ENCODE measurements around the gene SERPINB12.

- TF ChIP-seq POLR2A (IDR thresholded peaks at IDR 0.05; ENCODE audit: insufficient read depth in 1 of 2, low read depth in 2 of 2, low read length in 2 of 2) (no peak), SALL1 (CRISPR knock-in tag; IDR thresholded peaks at IDR 0.05) (no peak), CTCF (CRISPR knock-in tag; IDR thresholded peaks at IDR 0.05) (no peak), CBX2 (IDR thresholded peaks at IDR 0.05; ENCODE audit: low read depth, low read length) (no peak), CBX2 (CRISPR knock-in tag; IDR thresholded peaks at IDR 0.05; ENCODE audit: low read depth) (no peak), SMC3 (IDR thresholded peaks at IDR 0.05; ENCODE audit: low read length) (no peak), FOXJ3 (CRISPR knock-in tag; IDR thresholded peaks at IDR 0.05; ENCODE audit: borderline replicate concordance) (no peak), GABPB1 (CRISPR knock-in tag; IDR thresholded peaks at IDR 0.05) (no peak), SOX6 (IDR thresholded peaks at IDR 0.05) (no peak), SOX6 (CRISPR knock-in tag; IDR thresholded peaks at IDR 0.05) (no peak), RAD21 (CRISPR knock-in tag; IDR thresholded peaks at IDR 0.05) (no peak)
These were observed 2.2 kb upstream of the SERPINB12 start for GRCh38 chr18:63539904-63540510.

Data from HepG2 (cell line).